ENCODE results near the gene CDKN2B-AS1.

Gene CDKN2B-AS1

GRCh38 chr9:22031655-22032411 is 37.2 kb downstream of the CDKN2B-AS1 start:
- Histone ChIP-seq H3K36me3 (ENCODE audit: control insufficient read depth, insufficient read depth, low read length) (no peaks in the 10 kb centered on the region), H3K27me3 (replicated peaks; ENCODE audit: control insufficient read depth, insufficient read depth, low read length) (no peaks in the 10 kb centered on the region), H3K4me3 (replicated peaks; ENCODE audit: low read depth, low read length) (no peak overlapping the region)
- TF ChIP-seq, protein P1, sequence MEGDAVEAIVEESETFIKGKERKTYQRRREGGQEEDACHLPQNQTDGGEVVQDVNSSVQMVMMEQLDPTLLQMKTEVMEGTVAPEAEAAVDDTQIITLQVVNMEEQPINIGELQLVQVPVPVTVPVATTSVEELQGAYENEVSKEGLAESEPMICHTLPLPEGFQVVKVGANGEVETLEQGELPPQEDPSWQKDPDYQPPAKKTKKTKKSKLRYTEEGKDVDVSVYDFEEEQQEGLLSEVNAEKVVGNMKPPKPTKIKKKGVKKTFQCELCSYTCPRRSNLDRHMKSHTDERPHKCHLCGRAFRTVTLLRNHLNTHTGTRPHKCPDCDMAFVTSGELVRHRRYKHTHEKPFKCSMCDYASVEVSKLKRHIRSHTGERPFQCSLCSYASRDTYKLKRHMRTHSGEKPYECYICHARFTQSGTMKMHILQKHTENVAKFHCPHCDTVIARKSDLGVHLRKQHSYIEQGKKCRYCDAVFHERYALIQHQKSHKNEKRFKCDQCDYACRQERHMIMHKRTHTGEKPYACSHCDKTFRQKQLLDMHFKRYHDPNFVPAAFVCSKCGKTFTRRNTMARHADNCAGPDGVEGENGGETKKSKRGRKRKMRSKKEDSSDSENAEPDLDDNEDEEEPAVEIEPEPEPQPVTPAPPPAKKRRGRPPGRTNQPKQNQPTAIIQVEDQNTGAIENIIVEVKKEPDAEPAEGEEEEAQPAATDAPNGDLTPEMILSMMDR (IDR thresholded peaks at IDR 0.05; ENCODE audit: insufficient read depth, low read length, poor library complexity, severe bottlenecking) = no peak
- DNase-seq (ENCODE audit: extremely low read depth, insufficient read length) = no peak

DNA sequence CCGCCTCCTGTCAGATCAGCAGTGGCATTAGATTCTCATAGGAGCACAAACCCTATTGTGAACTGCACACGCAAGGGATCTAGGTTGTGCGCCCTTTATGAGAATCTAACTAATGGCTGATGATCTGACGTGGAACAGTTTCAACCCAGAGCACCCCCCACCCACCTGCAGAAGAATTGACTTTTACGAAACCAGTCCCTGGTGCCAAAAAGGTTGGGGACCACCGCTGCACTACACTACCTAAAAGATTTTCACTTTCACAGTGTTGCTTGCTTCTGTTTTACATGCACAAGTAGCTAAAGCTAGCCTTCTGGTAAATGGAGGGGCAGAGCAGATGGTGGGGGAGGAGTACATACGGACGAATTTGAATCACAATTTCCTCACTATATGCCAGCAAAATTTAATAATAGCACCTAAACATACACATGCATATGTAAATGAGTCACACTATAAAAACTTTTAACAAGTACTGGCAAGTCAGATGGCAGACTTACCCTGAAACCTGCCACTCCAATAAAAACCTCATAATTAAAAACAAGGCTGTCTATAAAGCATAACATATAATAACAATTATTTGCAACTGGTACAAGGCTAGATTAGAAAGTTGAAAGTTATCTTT is 38.5 kb downstream of the CDKN2B-AS1 start:
- Histone ChIP-seq H3K27me3 (replicated peaks; ENCODE audit: control insufficient read depth, insufficient read depth, low read length) (no peaks in the 10 kb centered on the region), H3K36me3 (ENCODE audit: control insufficient read depth, insufficient read depth, low read length) (no peaks in the 10 kb centered on the region), H3K4me3 (replicated peaks; ENCODE audit: low read depth, low read length) (no peak overlapping the region)
- TF ChIP-seq, protein P1 (IDR thresholded peaks at IDR 0.05; ENCODE audit: insufficient read depth, low read length, poor library complexity, severe bottlenecking) = no peak
- DNase-seq (ENCODE audit: extremely low read depth, insufficient read length) = no peak

DNA sequence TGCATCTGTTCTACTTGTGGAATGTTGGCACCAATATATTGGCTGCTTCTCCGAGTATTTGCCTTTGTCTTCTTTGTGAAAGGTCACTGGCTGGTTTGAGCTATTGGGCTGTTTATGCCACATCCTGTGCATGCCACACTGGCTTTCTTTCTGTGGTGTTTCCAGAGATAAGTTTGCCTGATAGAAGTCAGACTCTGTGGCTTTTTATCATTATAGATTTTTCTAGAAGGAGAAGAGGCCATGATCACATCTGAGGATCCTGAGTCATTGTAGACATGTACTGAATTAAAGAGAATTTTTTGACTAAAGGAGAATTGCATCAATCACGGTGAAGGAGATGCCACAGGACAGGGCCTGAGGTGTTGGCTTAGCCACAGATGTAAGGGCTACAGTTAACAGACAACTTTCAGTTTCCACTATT is 41.0 kb downstream of the CDKN2B-AS1 start:
- Histone ChIP-seq H3K4me3 (replicated peaks; ENCODE audit: low read depth, low read length) (no peak overlapping the region), H3K36me3 (ENCODE audit: control insufficient read depth, insufficient read depth, low read length) (no peaks in the 10 kb centered on the region), H3K27me3 (replicated peaks; ENCODE audit: control insufficient read depth, insufficient read depth, low read length) (no peaks in the 10 kb centered on the region)
- TF ChIP-seq, protein P1 (IDR thresholded peaks at IDR 0.05; ENCODE audit: insufficient read depth, low read length, poor library complexity, severe bottlenecking) = no peak
- no peak for DNase-seq (ENCODE audit: extremely low read depth, insufficient read length)

DNA sequence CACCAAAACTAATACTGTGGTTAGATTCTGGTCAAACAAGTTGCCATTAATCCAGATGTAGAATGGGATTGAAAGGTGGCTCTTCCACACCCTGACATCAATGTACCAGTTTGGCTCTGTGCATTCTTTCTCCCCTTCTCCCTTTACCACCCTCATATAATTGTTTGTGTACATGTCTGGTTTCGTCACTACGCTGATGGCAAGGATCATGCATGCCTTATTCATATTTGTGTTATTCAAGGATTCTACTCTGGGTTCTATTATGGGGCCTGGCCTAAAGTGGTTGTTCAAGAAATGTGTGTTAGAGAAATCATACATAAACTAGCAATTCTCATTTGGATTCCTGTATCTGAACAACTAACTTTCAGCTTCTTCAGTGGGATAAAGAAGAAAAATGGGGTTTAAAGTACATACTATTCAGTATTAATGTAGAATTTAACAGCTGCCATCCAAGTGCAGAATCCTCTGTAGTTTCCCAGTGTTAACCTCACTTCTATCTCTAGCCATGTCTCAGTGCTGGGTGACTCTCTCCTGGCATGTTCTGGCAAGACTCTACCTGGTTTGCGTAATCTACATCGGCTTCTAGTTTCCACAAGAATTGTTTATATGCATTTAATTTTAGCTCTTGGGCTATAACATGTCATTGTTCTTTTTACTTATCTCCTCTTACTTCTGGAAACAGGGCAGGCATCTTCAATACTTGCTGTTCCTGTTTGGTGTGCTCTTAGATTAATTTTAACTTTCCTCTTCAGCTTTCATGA is 42.5 kb downstream of the CDKN2B-AS1 start:
- H3K36me3 ChIP-seq (ENCODE audit: control insufficient read depth, insufficient read depth, low read length) = no peaks in the 10 kb centered on the region
- DNase-seq (ENCODE audit: extremely low read depth, insufficient read length) = no peak
- no peaks in the 10 kb centered on the region for H3K27me3 ChIP-seq (replicated peaks; ENCODE audit: control insufficient read depth, insufficient read depth, low read length)
- H3K4me3 ChIP-seq (replicated peaks; ENCODE audit: low read depth, low read length) = no peak overlapping the region
- TF ChIP-seq, protein P1 (IDR thresholded peaks at IDR 0.05; ENCODE audit: insufficient read depth, low read length, poor library complexity, severe bottlenecking) = no peak

DNA sequence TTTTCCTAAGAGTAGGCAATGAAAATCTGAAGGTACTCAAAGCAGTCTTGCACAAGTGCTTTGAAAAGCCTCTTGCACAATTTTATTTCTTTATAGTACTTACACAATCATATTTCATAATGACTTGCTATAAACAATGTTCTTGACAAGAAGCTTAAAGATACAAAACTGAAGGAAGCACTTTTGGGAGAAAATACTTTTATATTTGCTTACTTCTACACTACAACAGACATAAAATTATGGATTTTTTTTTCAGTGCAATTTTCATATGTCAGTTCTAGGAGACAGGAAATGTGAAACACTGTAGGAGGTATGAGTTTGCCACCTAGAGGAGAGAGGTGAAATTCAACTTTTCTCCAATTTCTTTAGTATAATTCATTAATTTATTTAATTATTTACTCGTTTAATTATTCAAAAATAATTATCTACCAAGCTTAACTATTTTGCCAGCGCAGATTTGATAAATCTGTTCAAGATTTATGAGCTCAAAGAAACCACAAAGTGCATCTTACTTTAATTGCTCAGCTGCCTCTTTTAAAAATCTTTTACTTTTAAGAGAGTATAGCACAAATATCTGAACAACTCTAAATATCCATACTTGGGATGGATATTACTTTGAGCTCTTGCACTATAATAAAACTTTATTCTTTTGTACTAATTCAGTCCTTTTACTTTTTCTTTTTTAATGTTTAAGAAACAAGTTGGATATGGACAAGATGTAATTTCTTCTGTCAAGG is 43.5 kb downstream of the CDKN2B-AS1 start:
- no peak overlapping the region for H3K4me3 ChIP-seq (replicated peaks; ENCODE audit: low read depth, low read length)
- H3K27me3 ChIP-seq (replicated peaks; ENCODE audit: control insufficient read depth, insufficient read depth, low read length) = no peaks in the 10 kb centered on the region
- DNase-seq (ENCODE audit: extremely low read depth, insufficient read length) = no peak
- TF ChIP-seq, protein P1 (IDR thresholded peaks at IDR 0.05; ENCODE audit: insufficient read depth, low read length, poor library complexity, severe bottlenecking) = peak; percentile 43
- H3K36me3 ChIP-seq (ENCODE audit: control insufficient read depth, insufficient read depth, low read length) = no peaks in the 10 kb centered on the region
